NCI-H1105 (cell line): ENCODE data around the gene HMCN2.

Experiments
- DNase-seq: peaks from one replicate; lab custom pipeline; 2025; lab: John Stamatoyannopoulos, UW

Gene HMCN2, protein sequence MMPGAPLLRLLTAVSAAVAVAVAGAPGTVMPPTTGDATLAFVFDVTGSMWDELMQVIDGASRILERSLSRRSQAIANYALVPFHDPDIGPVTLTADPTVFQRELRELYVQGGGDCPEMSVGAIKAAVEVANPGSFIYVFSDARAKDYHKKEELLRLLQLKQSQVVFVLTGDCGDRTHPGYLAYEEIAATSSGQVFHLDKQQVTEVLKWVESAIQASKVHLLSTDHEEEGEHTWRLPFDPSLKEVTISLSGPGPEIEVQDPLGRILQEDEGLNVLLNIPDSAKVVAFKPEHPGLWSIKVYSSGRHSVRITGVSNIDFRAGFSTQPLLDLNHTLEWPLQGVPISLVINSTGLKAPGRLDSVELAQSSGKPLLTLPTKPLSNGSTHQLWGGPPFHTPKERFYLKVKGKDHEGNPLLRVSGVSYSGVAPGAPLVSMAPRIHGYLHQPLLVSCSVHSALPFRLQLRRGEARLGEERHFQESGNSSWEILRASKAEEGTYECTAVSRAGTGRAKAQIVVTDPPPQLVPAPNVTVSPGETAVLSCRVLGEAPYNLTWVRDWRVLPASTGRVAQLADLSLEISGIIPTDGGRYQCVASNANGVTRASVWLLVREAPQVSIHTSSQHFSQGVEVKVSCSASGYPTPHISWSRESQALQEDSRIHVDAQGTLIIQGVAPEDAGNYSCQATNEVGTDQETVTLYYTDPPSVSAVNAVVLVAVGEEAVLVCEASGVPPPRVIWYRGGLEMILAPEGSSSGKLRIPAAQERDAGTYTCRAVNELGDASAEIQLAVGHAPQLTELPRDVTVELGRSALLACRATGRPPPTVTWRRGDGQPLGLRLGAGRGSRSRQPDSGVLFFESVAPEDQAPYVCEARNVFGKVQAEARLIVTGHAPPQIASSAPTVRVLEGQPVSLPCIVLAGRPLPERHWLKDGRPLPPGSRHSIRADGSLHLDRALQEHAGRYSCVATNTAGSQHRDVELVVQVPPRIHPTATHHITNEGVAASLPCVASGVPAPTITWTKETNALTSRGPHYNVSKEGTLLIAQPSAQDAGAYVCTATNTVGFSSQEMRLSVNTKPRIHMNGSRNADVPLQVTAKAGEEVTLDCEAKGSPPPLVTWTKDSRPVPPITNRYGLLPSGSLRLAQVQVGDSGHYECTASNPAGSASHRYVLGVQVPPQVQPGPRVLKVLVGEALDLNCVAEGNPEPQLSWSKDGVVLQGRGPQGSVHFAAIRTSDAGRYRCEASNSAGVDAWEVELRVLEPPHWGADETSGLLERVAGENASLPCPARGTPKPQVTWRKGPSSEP (N-terminal part only)

DNA sequence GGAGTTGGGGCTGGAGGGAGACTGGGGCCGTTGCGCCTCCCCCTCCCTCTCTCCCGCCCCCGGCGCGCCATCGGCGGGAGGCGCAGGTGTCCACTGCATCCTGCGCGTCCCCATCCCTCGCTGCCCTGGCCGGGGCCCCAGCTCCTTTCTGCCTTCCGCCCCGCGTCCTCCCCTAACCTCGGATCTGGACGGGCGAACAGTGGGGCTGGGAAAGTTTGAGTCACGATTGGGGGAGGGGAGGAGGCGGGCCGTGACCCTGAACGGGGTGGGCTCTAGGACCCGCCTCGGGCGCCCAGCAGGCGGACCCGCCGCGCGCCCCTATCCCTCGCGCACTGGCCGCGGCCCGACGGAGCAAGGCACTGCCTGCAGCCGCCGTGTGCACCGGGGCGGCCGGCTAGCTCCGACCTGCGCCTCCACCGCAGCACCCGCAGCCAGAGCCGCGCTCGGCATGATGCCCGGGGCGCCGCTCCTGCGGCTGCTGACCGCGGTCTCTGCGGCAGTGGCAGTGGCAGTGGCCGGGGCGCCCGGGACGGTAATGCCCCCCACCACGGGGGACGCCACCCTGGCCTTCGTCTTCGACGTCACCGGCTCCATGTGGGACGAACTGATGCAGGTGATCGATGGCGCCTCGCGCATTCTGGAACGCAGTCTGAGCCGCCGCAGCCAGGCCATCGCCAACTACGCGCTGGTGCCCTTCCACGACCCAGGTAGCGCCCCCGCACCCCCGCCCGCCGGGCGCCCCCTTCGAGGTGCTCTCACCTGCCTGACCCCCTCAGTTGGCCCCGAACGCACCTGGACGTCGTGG, at the start of gene HMCN2:
Gene HMCN2 (plus strand): TSS at position 330 of the 805 bp plus-strand sequence. CDS start 119 bp downstream, at position 449.
- no peak for DNase-seq

GRCh38 chr9:130217838-130218237, 47.7 kb upstream of the HMCN2 start:
- DNase-seq, result no peak

GRCh38 chr9:130219661-130220096, 45.9 kb upstream of the HMCN2 start:
- no peak for DNase-seq

DNA sequence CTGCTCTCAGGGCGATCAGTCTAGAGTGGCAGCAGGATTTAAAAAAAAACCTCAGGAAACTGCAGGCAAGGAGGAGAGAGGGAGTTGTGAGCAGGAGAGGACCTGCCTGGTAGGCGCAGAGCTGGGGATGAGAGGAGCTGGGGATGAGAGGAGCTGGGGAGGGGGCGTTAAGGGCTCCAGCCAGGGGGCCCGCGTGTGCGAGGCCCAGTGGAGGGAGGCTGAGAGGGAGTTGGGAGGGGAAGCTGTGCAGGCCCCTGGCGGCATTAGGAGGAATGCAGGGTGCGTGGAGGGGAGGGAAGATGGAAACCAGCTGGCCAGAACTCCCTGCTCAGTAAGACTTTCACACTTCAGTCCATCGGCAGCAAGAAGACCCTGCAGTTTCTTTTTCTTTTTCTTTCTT, 45.2 kb upstream of the HMCN2 start:
- no peak for DNase-seq

DNA sequence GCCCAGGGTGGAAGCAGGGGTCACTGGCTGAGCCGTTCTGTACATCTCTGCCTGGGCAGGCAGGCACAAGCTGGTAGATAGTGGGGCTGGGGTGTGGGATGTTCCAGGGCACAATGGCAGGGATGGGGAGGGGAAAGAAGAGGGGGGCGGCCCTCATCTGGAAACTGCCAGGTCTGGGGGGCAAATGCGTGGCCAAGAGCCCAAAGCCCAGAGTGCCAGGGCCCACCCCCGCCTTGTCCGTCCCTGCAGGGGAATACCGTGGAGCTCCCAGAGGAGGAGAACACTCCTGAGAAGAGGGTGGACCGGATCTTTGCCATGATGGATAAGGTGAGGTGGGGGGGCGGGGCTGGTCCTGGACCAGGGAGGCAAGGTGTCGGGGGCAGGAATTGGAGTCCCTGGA, 42.7 kb upstream of the HMCN2 start:
- no peak for DNase-seq

DNA sequence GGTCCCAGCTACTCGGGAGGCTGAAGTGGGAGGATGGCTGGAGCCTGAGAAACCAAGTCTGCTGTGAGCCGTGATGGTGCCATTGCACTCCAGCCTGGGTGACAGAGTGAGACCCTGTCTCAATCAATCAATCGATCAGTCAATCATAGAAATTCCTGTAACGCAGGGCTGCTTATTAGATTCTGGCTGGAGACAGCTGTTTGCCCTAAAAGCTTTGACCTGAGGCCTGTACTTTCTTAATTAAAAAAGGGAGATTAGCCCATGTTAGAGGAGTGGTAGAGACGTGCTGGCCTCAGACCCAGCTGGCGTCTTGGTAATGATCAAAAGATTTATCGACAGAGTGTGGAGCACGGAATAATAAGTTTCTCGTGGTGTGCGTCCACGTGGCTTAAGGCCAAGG, 40.5 kb upstream of the HMCN2 start:
- no peak for DNase-seq

DNA sequence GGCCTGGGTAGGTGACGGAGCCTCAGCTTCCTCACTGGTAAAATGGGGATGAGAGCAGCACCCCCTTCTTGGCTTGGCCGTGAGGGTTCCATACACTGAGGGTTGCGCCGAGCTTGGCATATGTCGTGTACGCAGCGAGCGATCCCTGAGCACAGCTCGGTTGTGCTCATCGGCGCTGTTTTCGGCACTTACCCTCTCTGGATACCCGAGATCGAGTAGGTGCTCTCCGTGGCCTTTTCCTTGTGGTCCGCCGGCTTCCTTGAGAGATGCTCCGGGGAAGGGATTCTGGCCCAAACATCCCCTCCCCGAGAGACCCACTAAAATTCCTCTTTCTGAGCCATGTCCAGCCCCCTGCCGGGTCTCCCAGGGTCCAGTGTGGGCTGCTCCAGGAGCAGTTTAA, 40.0 kb upstream of the HMCN2 start:
- DNase-seq, result no peak

- no peak for DNase-seq
Measured at GRCh38 chr9:130226112-130226511, 39.4 kb upstream of the HMCN2 start.

GRCh38 chr9:130227833-130228232, 37.7 kb upstream of the HMCN2 start:
- DNase-seq, result no peak

GRCh38 chr9:130229759-130230158, 35.8 kb upstream of the HMCN2 start:
- no peak for DNase-seq

GRCh38 chr9:130230631-130231030, 34.9 kb upstream of the HMCN2 start:
- no peak for DNase-seq

GRCh38 chr9:130232899-130233586, 32.5 kb upstream of the HMCN2 start:
- DNase-seq, result no peak

DNA sequence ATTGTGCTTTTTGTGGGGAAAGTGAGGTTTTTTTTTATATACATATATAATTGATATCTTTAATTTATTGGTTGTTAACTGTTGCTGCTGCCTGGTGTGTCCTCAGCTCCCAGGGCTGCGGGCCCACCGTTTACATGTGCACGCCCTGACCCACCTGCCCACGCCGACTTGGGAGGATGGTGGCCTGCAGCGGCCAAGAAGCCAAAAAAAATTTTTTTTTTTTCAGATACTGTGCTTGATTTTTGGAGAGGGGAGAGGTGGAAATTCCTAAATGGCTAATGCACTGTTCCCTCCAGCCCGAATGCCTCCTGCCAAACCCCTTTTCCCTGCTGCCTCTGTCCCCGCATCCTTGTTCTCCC, 32.0 kb upstream of the HMCN2 start:
- DNase-seq, result no peak

- DNase-seq, result no peak
Measured at GRCh38 chr9:130234340-130235260, 31.0 kb upstream of the HMCN2 start.

DNA sequence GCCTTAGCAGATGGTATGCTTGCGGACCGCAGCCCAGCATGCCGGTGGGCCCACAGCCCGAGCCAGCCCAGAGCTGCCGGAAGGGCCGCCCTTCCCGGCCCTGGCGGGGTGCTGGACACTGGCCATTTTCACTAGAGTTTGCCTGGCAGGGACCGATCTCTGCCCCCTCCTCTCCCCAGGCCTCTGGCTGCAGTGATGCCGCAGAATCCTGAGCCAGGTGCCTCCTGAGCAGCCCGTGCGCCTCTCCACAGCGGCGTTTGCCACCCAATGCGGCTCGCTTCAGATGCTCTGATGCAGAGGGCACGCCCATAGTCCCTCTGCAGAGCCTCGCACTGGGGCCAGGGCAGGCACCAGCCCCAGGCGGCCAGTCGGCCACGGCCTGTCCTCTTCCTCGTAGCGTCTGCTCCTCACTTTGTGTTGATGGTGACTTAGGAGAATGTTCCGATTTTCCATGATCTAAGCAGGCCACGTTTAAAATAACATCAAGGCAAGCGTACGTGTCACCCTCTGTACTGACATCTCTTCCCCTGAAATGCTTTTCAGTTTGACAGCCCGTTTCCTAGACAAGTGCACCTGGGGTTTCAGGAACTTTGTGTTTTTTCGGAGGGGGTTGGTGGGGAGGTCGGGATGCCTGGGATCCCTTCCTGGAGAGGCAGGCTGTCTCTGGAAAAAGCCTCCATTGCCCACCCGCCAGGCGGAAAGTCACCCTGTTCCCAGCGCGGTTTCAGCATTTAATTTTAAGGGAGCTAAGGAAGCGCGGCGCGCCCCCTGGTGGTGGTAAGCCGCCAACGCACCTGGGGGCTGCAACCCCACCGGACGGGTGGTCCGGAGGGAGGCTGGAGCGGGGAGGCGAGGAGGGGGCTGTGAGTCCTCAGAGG, 29.8 kb upstream of the HMCN2 start:
- DNase-seq, result peak; percentile 32

- DNase-seq, result no peak
Measured at GRCh38 chr9:130236436-130236985, 29.0 kb upstream of the HMCN2 start.

DNA sequence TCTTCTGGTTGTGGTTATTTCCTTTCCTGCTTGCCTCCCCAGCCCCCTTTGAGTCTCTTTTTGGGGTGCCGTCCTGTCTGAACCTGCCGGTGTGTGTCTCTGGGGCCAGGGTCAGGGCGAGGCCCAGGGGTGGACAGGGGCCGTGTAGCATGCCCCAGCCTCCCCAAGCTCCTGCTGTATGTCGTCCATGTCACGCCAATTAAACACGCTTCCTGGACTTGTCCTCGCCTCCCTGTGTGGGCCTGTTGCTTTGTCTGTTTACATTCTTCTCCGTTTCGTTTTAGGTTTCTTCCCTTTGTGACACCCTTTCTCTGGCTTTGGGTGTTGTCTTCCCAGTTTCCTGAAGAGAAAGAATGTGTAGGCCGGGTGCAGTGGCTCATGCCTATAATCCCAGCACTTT, 28.5 kb upstream of the HMCN2 start:
- no peak for DNase-seq

DNA sequence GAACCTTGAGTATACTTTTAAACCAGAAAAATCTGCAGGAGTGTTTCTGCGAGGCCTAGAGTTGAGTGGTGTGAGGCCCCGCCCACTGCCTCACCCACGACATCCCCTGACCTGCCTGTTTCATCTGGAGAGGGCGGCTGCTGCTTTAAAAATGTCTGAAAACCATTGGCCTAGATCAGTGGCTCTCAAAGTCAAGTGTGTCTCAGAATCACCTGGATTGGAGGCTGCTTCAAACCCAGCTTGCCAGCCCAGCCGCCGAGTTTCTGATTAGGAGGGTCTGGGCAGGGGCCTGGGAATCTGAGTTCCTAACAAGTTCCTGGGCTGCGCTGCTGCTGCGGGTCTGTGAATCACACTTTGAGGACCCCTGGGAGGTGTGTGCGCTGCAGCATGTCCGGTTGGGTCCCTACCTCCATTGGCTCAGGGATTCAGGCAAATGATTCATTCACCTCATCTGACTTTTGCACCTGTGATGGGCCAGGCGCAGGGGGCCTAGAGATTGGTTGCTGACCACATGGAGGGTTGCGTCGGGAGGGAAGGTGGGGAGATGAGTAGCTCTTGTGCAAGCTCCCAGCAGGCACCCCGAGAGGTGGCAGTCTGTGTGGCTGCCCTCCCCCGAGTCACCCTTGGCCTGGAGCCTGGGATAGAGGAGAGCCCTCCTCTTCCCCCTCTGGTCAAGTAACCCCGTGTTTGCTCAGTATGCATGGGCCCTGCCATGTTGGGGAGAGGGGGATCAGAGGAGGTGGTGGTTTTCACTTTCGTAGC, 27.6 kb upstream of the HMCN2 start:
- no peak for DNase-seq
